ENCODE data around the gene ADK. TPM values are rescaled to one million over a fixed set of nuclear protein-coding genes. Genes with fewer than 3 reads are reported as not detected.

Gene ADK
- total and polyA plus RNA-seq, 5 donors from 2014 or later, result 33.3 to 83.0 (median 63.7) TPM

DNA sequence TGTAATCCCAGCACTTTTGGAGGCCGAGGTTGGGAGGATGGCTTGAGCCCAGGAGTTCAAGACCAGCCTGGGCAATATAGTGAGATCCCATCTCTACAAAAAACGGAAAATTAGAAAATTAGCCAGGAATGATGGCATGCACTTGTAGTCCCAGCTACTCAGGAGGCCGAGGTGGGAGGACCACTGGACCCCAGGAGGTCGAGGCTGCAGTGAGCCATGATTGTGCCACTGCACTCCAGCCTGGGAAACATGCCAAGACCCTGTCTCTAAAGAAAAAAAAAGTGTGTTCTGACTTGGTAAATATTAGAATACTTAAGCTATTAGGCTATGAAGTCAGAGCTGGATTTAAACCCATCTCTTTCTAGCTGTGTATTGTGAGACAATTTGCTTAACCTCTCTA, 594.4 kb downstream of the ADK start:
- peaks cover 4% of the 10 kb centered on the region for H3K27me3 Mint-ChIP-seq
- Histone ChIP-seq H3K27ac (ENCODE audit: insufficient read depth, low read length, poor library complexity, severe bottlenecking) (no peak overlapping the region), H3K9me3 (ENCODE audit: control insufficient read depth in 2 of 2, low read length in 2 of 2) (no peaks in the 10 kb centered on the region), H3K4me1 (ENCODE audit: control insufficient read depth, insufficient read depth, low read length, poor library complexity, severe bottlenecking) (no peaks in the 10 kb centered on the region), H3K27me3 (ENCODE audit: control insufficient read depth, insufficient read depth, low read length) (no peaks in the 10 kb centered on the region), H3K36me3 (ENCODE audit: control insufficient read depth, insufficient read depth, low read length) (no peaks in the 10 kb centered on the region), H3K4me3 (ENCODE audit: low read depth, low read length) (no peak overlapping the region)
- peaks cover 0 to 6% (median 2%) of the 10 kb centered on the region in 4 donors for H3K4me1 Mint-ChIP-seq
- no peaks in the 10 kb centered on the region for H3K36me3 Mint-ChIP-seq
- ATAC-seq (ENCODE audit: low read depth in 2 of 2) (no peak), DNase-seq (no peak)
- no peaks in the 10 kb centered on the region for H3K9me3 Mint-ChIP-seq
- no peak overlapping the region for H3K4me3 Mint-ChIP-seq
- H3K27ac Mint-ChIP-seq, result no peak overlapping the region

DNA sequence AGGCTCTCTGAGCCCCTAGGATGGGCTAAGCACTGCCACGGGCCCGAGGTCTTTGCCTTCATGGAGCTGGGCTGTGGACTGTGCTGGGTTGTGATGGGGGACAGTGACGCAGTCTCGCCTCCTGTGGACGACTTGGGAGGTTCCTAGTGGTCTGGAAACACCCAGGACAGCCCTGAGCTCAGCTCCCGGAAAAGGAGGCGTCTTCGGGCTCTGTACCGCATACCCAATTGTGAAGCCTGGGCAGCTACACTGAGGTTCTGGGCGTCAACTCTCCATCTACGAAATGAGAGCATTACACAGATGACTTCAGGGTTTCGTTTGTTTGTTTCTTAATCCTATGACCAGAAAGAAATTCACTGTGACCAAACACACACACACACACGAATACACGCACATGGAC, 595.8 kb downstream of the ADK start:
- no peak overlapping the region for H3K4me3 ChIP-seq (ENCODE audit: low read depth, low read length)
- no peak for ATAC-seq (ENCODE audit: low read depth in 2 of 2)
- no peak overlapping the region for H3K27ac Mint-ChIP-seq
- H3K9me3 ChIP-seq (ENCODE audit: control insufficient read depth in 2 of 2, low read length in 2 of 2), result no peaks in the 10 kb centered on the region
- no peak overlapping the region for H3K4me3 Mint-ChIP-seq
- H3K4me1 Mint-ChIP-seq, result peaks cover 0 to 7% (median 5%) of the 10 kb centered on the region in 4 donors
- no peaks in the 10 kb centered on the region for H3K36me3 ChIP-seq (ENCODE audit: control insufficient read depth, insufficient read depth, low read length)
- peaks cover 10% of the 10 kb centered on the region for H3K27me3 Mint-ChIP-seq
- no peak for DNase-seq
- H3K9me3 Mint-ChIP-seq, result no peaks in the 10 kb centered on the region
- no peaks in the 10 kb centered on the region for H3K36me3 Mint-ChIP-seq
- peaks cover 3% of the 10 kb centered on the region for H3K4me1 ChIP-seq (ENCODE audit: control insufficient read depth, insufficient read depth, low read length, poor library complexity, severe bottlenecking)
- H3K27me3 ChIP-seq (ENCODE audit: control insufficient read depth, insufficient read depth, low read length), result no peaks in the 10 kb centered on the region
- H3K27ac ChIP-seq (ENCODE audit: insufficient read depth, low read length, poor library complexity, severe bottlenecking), result no peak overlapping the region

DNA sequence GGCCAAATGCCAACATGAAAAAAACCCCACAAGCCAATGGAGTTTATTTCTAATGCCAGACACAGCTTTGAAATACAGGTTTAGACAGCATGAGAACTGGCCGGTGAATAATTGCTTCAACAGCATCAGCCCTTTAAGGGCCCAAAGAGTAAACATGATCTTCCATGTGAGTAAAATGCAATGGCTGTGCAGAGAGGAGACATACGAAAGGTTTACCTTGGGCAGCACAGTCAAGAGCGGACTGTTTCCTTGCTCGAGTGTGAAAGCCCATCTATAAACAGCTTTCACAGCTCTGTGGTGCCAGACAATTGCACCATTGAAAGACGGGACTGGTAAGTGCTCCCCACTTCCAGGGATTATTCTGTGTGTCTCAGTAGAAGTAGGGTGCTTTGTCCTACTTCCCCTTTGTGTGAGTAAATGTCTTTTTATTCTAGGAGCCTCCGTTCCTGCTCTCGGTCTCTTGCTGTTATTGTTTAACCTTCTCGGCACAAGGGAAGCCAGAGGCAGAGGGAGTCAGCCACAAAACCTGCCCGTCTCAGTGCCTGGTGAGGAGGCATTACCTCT, 597.5 kb downstream of the ADK start:
- H3K27me3 ChIP-seq (ENCODE audit: control insufficient read depth, insufficient read depth, low read length), result no peaks in the 10 kb centered on the region
- H3K4me1 Mint-ChIP-seq, result peaks cover 0 to 10% (median 5%) of the 10 kb centered on the region in 4 donors
- H3K36me3 ChIP-seq (ENCODE audit: control insufficient read depth, insufficient read depth, low read length), result no peaks in the 10 kb centered on the region
- ATAC-seq (ENCODE audit: low read depth in 2 of 2) (no peak), DNase-seq (no peak)
- peak overlapping the region in 1 of 3 donors; percentile 31 for H3K27ac Mint-ChIP-seq
- H3K4me3 ChIP-seq (ENCODE audit: low read depth, low read length), result no peak overlapping the region
- no peaks in the 10 kb centered on the region for H3K36me3 Mint-ChIP-seq
- H3K9me3 Mint-ChIP-seq, result no peaks in the 10 kb centered on the region
- peaks cover 3% of the 10 kb centered on the region for H3K4me1 ChIP-seq (ENCODE audit: control insufficient read depth, insufficient read depth, low read length, poor library complexity, severe bottlenecking)
- no peak overlapping the region for H3K27ac ChIP-seq (ENCODE audit: insufficient read depth, low read length, poor library complexity, severe bottlenecking)
- H3K9me3 ChIP-seq (ENCODE audit: control insufficient read depth in 2 of 2, low read length in 2 of 2), result no peaks in the 10 kb centered on the region
- H3K27me3 Mint-ChIP-seq, result peaks cover 10% of the 10 kb centered on the region
- H3K4me3 Mint-ChIP-seq, result no peak overlapping the region

DNA sequence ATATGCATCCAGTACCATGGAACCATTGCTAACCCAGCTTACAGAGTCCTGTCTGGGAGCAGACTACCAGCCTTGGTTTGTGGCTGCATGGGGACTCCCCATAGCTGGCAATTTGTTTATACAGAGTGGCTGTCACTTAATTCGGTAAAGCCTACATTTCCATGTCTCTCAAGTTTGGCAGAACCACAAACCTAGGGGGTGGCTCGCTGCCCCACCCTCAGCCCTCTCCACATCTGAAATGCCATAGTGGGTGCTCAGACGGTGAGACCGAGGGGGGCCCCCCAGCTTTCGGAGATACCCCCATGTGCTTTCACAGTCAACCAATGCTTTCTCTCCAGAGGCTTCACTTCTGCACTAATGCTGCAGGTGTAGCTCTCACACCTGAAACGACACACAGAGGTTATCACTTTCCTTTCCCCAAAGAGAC, 599.8 kb downstream of the ADK start:
- Histone ChIP-seq H3K36me3 (ENCODE audit: control insufficient read depth, insufficient read depth, low read length) (no peaks in the 10 kb centered on the region), H3K27ac (ENCODE audit: insufficient read depth, low read length, poor library complexity, severe bottlenecking) (no peak overlapping the region), H3K4me3 (ENCODE audit: low read depth, low read length) (no peak overlapping the region), H3K4me1 (ENCODE audit: control insufficient read depth, insufficient read depth, low read length, poor library complexity, severe bottlenecking) (peaks cover 3% of the 10 kb centered on the region), H3K27me3 (ENCODE audit: control insufficient read depth, insufficient read depth, low read length) (no peaks in the 10 kb centered on the region), H3K9me3 (ENCODE audit: control insufficient read depth in 2 of 2, low read length in 2 of 2) (no peaks in the 10 kb centered on the region)
- Mint-ChIP-seq H3K27ac (peak overlapping the region in 1 of 3 donors; percentile 29), H3K36me3 (no peaks in the 10 kb centered on the region), H3K9me3 (no peaks in the 10 kb centered on the region), H3K4me1 (peaks cover 0 to 12% (median 7%) of the 10 kb centered on the region in 4 donors), H3K4me3 (no peak overlapping the region), H3K27me3 (peaks cover 7% of the 10 kb centered on the region)
- ATAC-seq (ENCODE audit: low read depth in 2 of 2) (peak; percentile 34 to 57), DNase-seq (no peak)

DNA sequence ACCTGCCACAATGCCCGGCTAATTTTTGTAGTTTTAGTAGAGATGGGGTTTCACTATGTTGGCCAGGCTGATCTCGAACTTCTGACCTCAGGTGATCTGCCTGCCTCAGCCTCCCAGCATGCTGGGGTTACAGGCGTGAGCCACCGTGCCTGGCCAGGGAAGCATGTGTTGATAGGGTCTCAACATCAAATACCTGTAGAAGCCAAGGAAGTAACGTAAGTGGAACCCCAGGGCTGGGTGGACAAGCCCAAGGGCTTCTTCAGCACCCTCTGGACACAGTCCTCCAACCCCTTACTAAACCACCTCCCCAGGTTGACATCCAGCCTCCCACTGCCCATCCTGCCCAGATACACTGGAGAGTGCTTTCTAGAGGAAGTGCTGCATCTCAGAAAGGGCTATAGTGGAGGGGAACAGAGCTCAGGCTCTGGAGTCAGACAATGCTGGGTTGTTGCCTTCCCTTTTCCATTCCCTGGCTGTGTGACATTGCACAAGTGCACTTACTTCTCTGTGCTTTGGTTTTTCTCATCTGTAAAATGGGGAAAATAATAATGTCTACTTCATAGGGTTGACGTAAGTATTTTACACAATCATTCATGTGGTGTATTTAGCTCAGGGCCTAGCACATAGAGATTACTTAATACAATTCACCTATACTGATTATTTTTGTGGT, 601.5 kb downstream of the ADK start:
- H3K4me3 ChIP-seq (ENCODE audit: low read depth, low read length), result no peak overlapping the region
- ATAC-seq (ENCODE audit: low read depth in 2 of 2) (no peak), DNase-seq (no peak)
- Mint-ChIP-seq H3K27me3 (peaks cover 7% of the 10 kb centered on the region), H3K27ac (no peak overlapping the region), H3K9me3 (no peaks in the 10 kb centered on the region), H3K36me3 (no peaks in the 10 kb centered on the region), H3K4me3 (no peak overlapping the region), H3K4me1 (peaks cover 0 to 12% (median 8%) of the 10 kb centered on the region in 4 donors)
- no peak overlapping the region for H3K27ac ChIP-seq (ENCODE audit: insufficient read depth, low read length, poor library complexity, severe bottlenecking)
- H3K9me3 ChIP-seq (ENCODE audit: control insufficient read depth in 2 of 2, low read length in 2 of 2), result no peaks in the 10 kb centered on the region
- H3K27me3 ChIP-seq (ENCODE audit: control insufficient read depth, insufficient read depth, low read length), result no peaks in the 10 kb centered on the region
- H3K36me3 ChIP-seq (ENCODE audit: control insufficient read depth, insufficient read depth, low read length), result no peaks in the 10 kb centered on the region
- H3K4me1 ChIP-seq (ENCODE audit: control insufficient read depth, insufficient read depth, low read length, poor library complexity, severe bottlenecking), result peaks cover 3% of the 10 kb centered on the region

DNA sequence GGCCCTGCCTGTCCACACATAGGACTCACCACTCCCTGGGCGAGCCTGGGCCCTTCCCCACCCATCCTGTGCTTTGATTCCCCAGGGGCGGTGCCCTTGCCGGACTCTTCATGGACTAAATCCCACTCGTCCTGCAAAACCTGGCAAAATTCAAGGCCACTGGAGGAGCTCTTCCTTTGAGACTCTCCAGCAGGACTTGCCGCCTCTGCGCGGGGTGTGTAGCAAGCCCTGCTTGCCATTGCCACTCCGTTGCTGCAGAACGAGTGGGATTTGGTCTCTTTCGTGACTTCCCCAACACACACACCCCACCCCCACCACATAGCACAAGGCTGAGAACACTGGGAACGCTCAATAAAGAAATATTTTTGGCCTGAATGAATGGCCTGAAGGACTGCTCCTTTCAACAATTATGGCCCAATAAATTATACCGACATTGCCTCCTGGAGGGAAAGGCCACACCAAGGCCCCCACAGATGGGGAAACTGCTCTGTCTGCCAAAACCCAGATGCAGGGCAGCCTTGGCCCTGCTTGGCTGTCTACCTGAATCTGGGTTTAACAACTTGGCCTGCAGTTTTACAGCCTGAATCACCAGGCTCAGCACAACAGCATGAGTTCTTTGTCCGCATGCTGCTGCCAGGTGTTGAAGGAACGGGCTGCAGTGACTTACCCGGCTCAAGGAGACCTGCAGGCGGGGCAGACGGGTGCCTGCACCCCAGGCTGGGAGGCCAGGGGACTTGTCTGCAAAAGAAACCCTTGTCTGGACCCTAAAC, 602.6 kb downstream of the ADK start:
- Mint-ChIP-seq H3K36me3 (no peaks in the 10 kb centered on the region), H3K9me3 (no peaks in the 10 kb centered on the region), H3K4me1 (peaks cover 0 to 12% (median 8%) of the 10 kb centered on the region in 4 donors), H3K4me3 (no peak overlapping the region), H3K27me3 (peaks cover 7% of the 10 kb centered on the region), H3K27ac (no peak overlapping the region)
- H3K4me1 ChIP-seq (ENCODE audit: control insufficient read depth, insufficient read depth, low read length, poor library complexity, severe bottlenecking), result peaks cover 3% of the 10 kb centered on the region
- ATAC-seq (ENCODE audit: low read depth in 2 of 2), result no peak
- H3K27ac ChIP-seq (ENCODE audit: insufficient read depth, low read length, poor library complexity, severe bottlenecking), result no peak overlapping the region
- DNase-seq, result no peak
- no peaks in the 10 kb centered on the region for H3K9me3 ChIP-seq (ENCODE audit: control insufficient read depth in 2 of 2, low read length in 2 of 2)
- H3K4me3 ChIP-seq (ENCODE audit: low read depth, low read length), result no peak overlapping the region
- H3K36me3 ChIP-seq (ENCODE audit: control insufficient read depth, insufficient read depth, low read length), result no peaks in the 10 kb centered on the region
- H3K27me3 ChIP-seq (ENCODE audit: control insufficient read depth, insufficient read depth, low read length), result no peaks in the 10 kb centered on the region

DNA sequence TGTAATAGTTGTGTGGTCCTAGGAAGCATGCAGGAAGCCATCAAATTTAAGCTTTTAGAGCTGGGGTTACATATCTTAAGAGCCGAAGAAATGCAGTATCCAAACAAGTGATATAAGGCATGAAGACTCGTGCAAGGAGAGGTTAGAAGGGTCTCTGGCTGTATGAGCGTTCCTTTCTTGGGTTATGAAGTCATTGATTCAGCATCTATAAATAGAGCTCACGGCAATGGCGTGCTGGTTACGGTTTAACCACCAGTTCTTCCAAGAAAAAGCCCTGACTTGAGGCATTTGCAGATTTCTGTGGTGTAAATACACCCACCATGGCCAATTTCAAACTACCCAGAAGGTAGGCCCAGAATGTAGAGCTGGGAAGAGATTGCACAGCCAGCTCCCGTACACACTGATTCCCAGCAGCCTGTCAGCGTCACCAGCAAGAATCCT, 603.4 kb downstream of the ADK start:
- Histone ChIP-seq H3K36me3 (ENCODE audit: control insufficient read depth, insufficient read depth, low read length) (no peaks in the 10 kb centered on the region), H3K9me3 (ENCODE audit: control insufficient read depth in 2 of 2, low read length in 2 of 2) (no peaks in the 10 kb centered on the region), H3K27me3 (ENCODE audit: control insufficient read depth, insufficient read depth, low read length) (no peaks in the 10 kb centered on the region), H3K27ac (ENCODE audit: insufficient read depth, low read length, poor library complexity, severe bottlenecking) (no peak overlapping the region), H3K4me3 (ENCODE audit: low read depth, low read length) (no peak overlapping the region), H3K4me1 (ENCODE audit: control insufficient read depth, insufficient read depth, low read length, poor library complexity, severe bottlenecking) (peaks cover 3% of the 10 kb centered on the region)
- H3K27me3 Mint-ChIP-seq, result peaks cover 7% of the 10 kb centered on the region
- H3K36me3 Mint-ChIP-seq, result no peaks in the 10 kb centered on the region
- H3K9me3 Mint-ChIP-seq, result no peaks in the 10 kb centered on the region
- H3K4me3 Mint-ChIP-seq, result no peak overlapping the region
- no peak for DNase-seq
- peaks cover 0 to 12% (median 6%) of the 10 kb centered on the region in 4 donors for H3K4me1 Mint-ChIP-seq
- no peak for ATAC-seq (ENCODE audit: low read depth in 2 of 2)
- no peak overlapping the region for H3K27ac Mint-ChIP-seq

Measured in CD4-positive, CD25-positive, alpha-beta regulatory T cell (primary cell).